ENCODE measurements around the gene SDSL. TPM values are rescaled to one million over a fixed set of nuclear protein-coding genes. Genes with fewer than 3 reads are reported as not detected.

SDSL gene
- total RNA-seq: 17.4 TPM

GRCh38 chr12:113422030-113422885 lies at the start of gene SDSL:
SDSL (plus strand) TSS chr12:113422380; CDS start chr12:113427983, 5,603 bp downstream.
- peak; percentile 79 for DNase-seq (ENCODE audit: low spot score)

GRCh38 chr12:113373440-113373839 lies 48.7 kb upstream of the SDSL start:
- no peak for DNase-seq (ENCODE audit: low spot score)

GRCh38 chr12:113373969-113374368 lies 48.2 kb upstream of the SDSL start:
- DNase-seq (ENCODE audit: low spot score): no peak

- no peak for DNase-seq (ENCODE audit: low spot score)
These were observed 47.3 kb upstream of the SDSL start for GRCh38 chr12:113374823-113375428.

- DNase-seq (ENCODE audit: low spot score): no peak
These were observed 43.9 kb upstream of the SDSL start for GRCh38 chr12:113378291-113378690.

GRCh38 chr12:113381220-113381619 lies 41.0 kb upstream of the SDSL start:
- DNase-seq (ENCODE audit: low spot score): no peak

- DNase-seq (ENCODE audit: low spot score): no peak
These were observed 40.0 kb upstream of the SDSL start for GRCh38 chr12:113382206-113382605.

GRCh38 chr12:113384778-113385177 lies 37.4 kb upstream of the SDSL start:
- DNase-seq (ENCODE audit: low spot score): no peak

- DNase-seq (ENCODE audit: low spot score): no peak
These were observed 36.8 kb upstream of the SDSL start for GRCh38 chr12:113385282-113385882.

- no peak for DNase-seq (ENCODE audit: low spot score)
These were observed 35.2 kb upstream of the SDSL start for GRCh38 chr12:113386866-113387566.

GRCh38 chr12:113387631-113388030 lies 34.5 kb upstream of the SDSL start:
- no peak for DNase-seq (ENCODE audit: low spot score)

- no peak for DNase-seq (ENCODE audit: low spot score)
These were observed 33.8 kb upstream of the SDSL start for GRCh38 chr12:113388351-113388750.

GRCh38 chr12:113390064-113391043 lies 31.8 kb upstream of the SDSL start:
- no peak for DNase-seq (ENCODE audit: low spot score)

- no peak for DNase-seq (ENCODE audit: low spot score)
These were observed 31.0 kb upstream of the SDSL start for GRCh38 chr12:113391145-113391544.

GRCh38 chr12:113391650-113392337 lies 30.4 kb upstream of the SDSL start:
- DNase-seq (ENCODE audit: low spot score): no peak

GRCh38 chr12:113392520-113392919 lies 29.7 kb upstream of the SDSL start:
- no peak for DNase-seq (ENCODE audit: low spot score)

- DNase-seq (ENCODE audit: low spot score): no peak
These were observed 29.1 kb upstream of the SDSL start for GRCh38 chr12:113392988-113393579.

- no peak for DNase-seq (ENCODE audit: low spot score)
These were observed 28.4 kb upstream of the SDSL start for GRCh38 chr12:113393749-113394148.

- no peak for DNase-seq (ENCODE audit: low spot score)
These were observed 27.1 kb upstream of the SDSL start for GRCh38 chr12:113395119-113395518.

GRCh38 chr12:113396200-113396599 lies 26.0 kb upstream of the SDSL start:
- DNase-seq (ENCODE audit: low spot score): no peak
